K562 (cell line): ENCODE results near the gene AP2M1. TPM values are rescaled to one million over a fixed set of nuclear protein-coding genes. Genes with fewer than 3 reads are reported as not detected.

Experiments used
- NFIC ChIP-seq: fragments of 450-650 bp; IDR thresholded peaks from 2 replicates; pipeline ENCODE4 v1.6.1; 2017; ENCODE audit warnings: mild to moderate bottlenecking, inconsistent platforms
- POLR2A ChIP-seq: fragments of 450-650 bp; conservative IDR thresholded peaks from 2 replicates; pipeline ENCODE4 v1.6.1; 2016
- RAD21 ChIP-seq, 2 experiments: fragments of 250-450 bp in 1 of 2; fragments of 450-650 bp in 1 of 2; sonication (Bioruptor Pico) in 1 of 2; formaldehyde crosslinking in 1 of 2; IDR thresholded peaks in 1 of 2; conservative IDR thresholded peaks in 1 of 2; 2 replicates each; pipeline versions ENCODE4 v1.4.0 to v1.8.0; 2020 to 2022; ENCODE audit warnings: mild to moderate bottlenecking in 2 of 2, moderate library complexity in 1 of 2
- SMARCB1 ChIP-seq: IDR thresholded peaks from 2 replicates; pipeline ENCODE4 v1.6.1; 2011; ENCODE audit warnings: improper control_type of control experiment, low read depth; ENCODE audit not compliant: insufficient read length
- ZNF583 ChIP-seq: fragments of 250-450 bp; sonication (Bioruptor Pico); IDR thresholded peaks from 2 replicates; pipeline ENCODE4 v1.4.0; 2020
- polyA plus RNA-seq, 8 experiments: library from polyadenylated mRNA; depleted of rRNA in 4 of 8; stranded (reverse) in 5 of 8; unstranded in 3 of 8; fragments of >200 nt; fragmentation: Nextera tagmentation in 2 of 8; fragmentation: Illumina TruSeq in 1 of 8; extraction: Ambion mirVana in 2 of 8; extraction: Trizol in 1 of 8; gene quantifications; 2 replicates each; pipeline versions ENCODE4 v1.2.1 to v1.2.3, GENCODE V29; 2011 to 2014; ENCODE audit warnings: inconsistent platforms in 1 of 8, missing spikeins in 1 of 8
- total RNA-seq, 7 experiments: library from RNA; depleted of rRNA in 6 of 7; stranded (reverse); fragments of >200 nt in 6 of 7; fragmentation: Illumina TruSeq in 2 of 7; extraction: Trizol in 2 of 7; gene quantifications; 2 replicates each; pipeline versions ENCODE4 v1.2.1 to v1.2.3, GENCODE V29; 2011 to 2021; ENCODE audit warnings: low replicate concordance in 1 of 7
- TF ChIP-seq, protein P1 (sequence below), 2 experiments: IDR thresholded peaks in 1 of 2; conservative IDR thresholded peaks in 1 of 2; 2 replicates each; pipeline ENCODE4 v1.6.1; 2016; ENCODE audit warnings: low read depth in 2 of 2, mild to moderate bottlenecking in 1 of 2, missing compliant biosample characterization in 1 of 2, missing genetic modification characterization in 1 of 2, moderate library complexity in 1 of 2
- TF ChIP-seq, protein P2 (sequence below), 2 experiments: fragments of 450-650 bp; formaldehyde crosslinking in 1 of 2; IDR thresholded peaks; 2 replicates each; pipeline versions ENCODE4 v1.4.0 to v1.6.1; 2014 to 2020; ENCODE audit warnings: mild to moderate bottlenecking in 2 of 2, borderline replicate concordance in 1 of 2, low read depth in 1 of 2
- TF ChIP-seq, protein P3 (sequence below): sonication (generic); formaldehyde crosslinking; IDR thresholded peaks from 2 replicates; pipeline ENCODE4 v1.8.0; 2023; ENCODE audit warnings: mild to moderate bottlenecking, missing genetic modification reagents
- TF ChIP-seq, protein P4 (sequence below): fragments of 450-650 bp; IDR thresholded peaks from 2 replicates; pipeline ENCODE4 v1.6.1; 2017; ENCODE audit warnings: mild to moderate bottlenecking, moderate library complexity
- TF ChIP-seq, protein P5 (sequence below): conservative IDR thresholded peaks from 2 replicates; pipeline ENCODE4 v1.6.1; 2011; ENCODE audit warnings: low read depth, mild to moderate bottlenecking, low read length; ENCODE audit not compliant: control insufficient read depth

AP2M1 gene
- total and polyA plus RNA-seq, 9 of the 15 experiments (the other 6 are each of a cell fraction or from before 2014, with no cell fraction given), result 118 to 505 (median 296) TPM

DNA sequence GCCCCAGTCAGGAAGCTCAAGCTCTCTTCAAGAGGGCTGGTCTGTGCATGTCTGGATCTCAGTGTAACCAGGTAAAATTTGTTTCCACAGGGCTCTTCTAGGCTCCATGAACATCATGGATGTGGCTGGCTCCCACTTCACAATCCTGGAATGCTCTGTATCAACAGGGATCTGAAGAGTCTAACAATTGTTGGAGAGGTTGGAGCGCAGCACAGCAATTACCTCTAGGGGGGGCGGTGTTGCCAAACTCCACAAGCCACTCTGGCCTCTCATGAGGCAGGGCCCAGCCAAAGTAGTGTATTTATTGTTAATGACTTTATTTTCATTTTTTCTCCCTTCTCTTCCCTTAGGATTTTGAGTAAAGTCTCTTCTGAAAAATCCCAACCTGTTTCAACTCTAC is 45.6 kb upstream of the AP2M1 start (continued):
- TF ChIP-seq, protein P1, sequence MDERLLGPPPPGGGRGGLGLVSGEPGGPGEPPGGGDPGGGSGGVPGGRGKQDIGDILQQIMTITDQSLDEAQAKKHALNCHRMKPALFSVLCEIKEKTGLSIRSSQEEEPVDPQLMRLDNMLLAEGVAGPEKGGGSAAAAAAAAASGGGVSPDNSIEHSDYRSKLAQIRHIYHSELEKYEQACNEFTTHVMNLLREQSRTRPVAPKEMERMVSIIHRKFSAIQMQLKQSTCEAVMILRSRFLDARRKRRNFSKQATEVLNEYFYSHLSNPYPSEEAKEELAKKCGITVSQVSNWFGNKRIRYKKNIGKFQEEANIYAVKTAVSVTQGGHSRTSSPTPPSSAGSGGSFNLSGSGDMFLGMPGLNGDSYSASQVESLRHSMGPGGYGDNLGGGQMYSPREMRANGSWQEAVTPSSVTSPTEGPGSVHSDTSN (CRISPR knock-in tag; IDR thresholded peaks at IDR 0.05; ENCODE audit: low read depth), result no peak
- TF ChIP-seq, protein P1 (tag; conservative IDR thresholded peaks at IDR 0.05; ENCODE audit: low read depth), result no peak
- TF ChIP-seq RAD21 (CRISPR knock-in tag; conservative IDR thresholded peaks at IDR 0.05 in 1 of 2, IDR thresholded peaks at IDR 0.05 in 1 of 2) (peak; percentile 26 to 68; a peak in 3 of 4 replicates), SMARCB1 (no peak), ZNF583 (CRISPR knock-in tag) (no peak), NFIC (no peak), POLR2A (no peak)
- TF ChIP-seq, protein P2, sequence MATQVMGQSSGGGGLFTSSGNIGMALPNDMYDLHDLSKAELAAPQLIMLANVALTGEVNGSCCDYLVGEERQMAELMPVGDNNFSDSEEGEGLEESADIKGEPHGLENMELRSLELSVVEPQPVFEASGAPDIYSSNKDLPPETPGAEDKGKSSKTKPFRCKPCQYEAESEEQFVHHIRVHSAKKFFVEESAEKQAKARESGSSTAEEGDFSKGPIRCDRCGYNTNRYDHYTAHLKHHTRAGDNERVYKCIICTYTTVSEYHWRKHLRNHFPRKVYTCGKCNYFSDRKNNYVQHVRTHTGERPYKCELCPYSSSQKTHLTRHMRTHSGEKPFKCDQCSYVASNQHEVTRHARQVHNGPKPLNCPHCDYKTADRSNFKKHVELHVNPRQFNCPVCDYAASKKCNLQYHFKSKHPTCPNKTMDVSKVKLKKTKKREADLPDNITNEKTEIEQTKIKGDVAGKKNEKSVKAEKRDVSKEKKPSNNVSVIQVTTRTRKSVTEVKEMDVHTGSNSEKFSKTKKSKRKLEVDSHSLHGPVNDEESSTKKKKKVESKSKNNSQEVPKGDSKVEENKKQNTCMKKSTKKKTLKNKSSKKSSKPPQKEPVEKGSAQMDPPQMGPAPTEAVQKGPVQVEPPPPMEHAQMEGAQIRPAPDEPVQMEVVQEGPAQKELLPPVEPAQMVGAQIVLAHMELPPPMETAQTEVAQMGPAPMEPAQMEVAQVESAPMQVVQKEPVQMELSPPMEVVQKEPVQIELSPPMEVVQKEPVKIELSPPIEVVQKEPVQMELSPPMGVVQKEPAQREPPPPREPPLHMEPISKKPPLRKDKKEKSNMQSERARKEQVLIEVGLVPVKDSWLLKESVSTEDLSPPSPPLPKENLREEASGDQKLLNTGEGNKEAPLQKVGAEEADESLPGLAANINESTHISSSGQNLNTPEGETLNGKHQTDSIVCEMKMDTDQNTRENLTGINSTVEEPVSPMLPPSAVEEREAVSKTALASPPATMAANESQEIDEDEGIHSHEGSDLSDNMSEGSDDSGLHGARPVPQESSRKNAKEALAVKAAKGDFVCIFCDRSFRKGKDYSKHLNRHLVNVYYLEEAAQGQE (IDR thresholded peaks at IDR 0.05; ENCODE audit: borderline replicate concordance), result peak; percentile 46; the same call in 1 of the 2 replicates
- TF ChIP-seq, protein P2 (CRISPR knock-in tag; IDR thresholded peaks at IDR 0.05; ENCODE audit: low read depth), result no peak
- TF ChIP-seq, protein P3, sequence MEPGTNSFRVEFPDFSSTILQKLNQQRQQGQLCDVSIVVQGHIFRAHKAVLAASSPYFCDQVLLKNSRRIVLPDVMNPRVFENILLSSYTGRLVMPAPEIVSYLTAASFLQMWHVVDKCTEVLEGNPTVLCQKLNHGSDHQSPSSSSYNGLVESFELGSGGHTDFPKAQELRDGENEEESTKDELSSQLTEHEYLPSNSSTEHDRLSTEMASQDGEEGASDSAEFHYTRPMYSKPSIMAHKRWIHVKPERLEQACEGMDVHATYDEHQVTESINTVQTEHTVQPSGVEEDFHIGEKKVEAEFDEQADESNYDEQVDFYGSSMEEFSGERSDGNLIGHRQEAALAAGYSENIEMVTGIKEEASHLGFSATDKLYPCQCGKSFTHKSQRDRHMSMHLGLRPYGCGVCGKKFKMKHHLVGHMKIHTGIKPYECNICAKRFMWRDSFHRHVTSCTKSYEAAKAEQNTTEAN (CRISPR knock-in tag), result no peak
- TF ChIP-seq, protein P4, sequence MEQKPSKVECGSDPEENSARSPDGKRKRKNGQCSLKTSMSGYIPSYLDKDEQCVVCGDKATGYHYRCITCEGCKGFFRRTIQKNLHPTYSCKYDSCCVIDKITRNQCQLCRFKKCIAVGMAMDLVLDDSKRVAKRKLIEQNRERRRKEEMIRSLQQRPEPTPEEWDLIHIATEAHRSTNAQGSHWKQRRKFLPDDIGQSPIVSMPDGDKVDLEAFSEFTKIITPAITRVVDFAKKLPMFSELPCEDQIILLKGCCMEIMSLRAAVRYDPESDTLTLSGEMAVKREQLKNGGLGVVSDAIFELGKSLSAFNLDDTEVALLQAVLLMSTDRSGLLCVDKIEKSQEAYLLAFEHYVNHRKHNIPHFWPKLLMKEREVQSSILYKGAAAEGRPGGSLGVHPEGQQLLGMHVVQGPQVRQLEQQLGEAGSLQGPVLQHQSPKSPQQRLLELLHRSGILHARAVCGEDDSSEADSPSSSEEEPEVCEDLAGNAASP, result no peak
- TF ChIP-seq, protein P5, sequence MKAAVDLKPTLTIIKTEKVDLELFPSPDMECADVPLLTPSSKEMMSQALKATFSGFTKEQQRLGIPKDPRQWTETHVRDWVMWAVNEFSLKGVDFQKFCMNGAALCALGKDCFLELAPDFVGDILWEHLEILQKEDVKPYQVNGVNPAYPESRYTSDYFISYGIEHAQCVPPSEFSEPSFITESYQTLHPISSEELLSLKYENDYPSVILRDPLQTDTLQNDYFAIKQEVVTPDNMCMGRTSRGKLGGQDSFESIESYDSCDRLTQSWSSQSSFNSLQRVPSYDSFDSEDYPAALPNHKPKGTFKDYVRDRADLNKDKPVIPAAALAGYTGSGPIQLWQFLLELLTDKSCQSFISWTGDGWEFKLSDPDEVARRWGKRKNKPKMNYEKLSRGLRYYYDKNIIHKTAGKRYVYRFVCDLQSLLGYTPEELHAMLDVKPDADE, result no peak
